Measurements from ENCODE around the gene RAB9A. TPM values are rescaled to one million over a fixed set of nuclear protein-coding genes. Genes with fewer than 3 reads are reported as not detected.

Gene RAB9A
- total RNA-seq, 2 experiments from 2014 or later, result 10.6 to 11.2 TPM

- Mint-ChIP-seq H3K36me3 (ENCODE audit: low read depth) (peaks cover 3% of the 10 kb centered on the region), H3K4me1 (ENCODE audit: low read depth) (peaks cover 22% of the 10 kb centered on the region), H3K27ac (peak within 1 kb of the TSS; percentile 94), H3K4me3 (peak within 1 kb of the TSS; percentile 83), H3K9me3 (ENCODE audit: insufficient read depth) (no peaks in the 10 kb centered on the region), H3K27me3 (ENCODE audit: low read depth) (no peaks in the 10 kb centered on the region)
- CTCF ChIA-PET, result interaction anchor here (1.0 kb wide), 2 partner anchors 96 to 376 kb away, joined by 3 to 4 read pairs; no protein-coding TSS in a partner anchor
- POLR2A ChIA-PET, result interaction anchor here (0.6 to 1.4 kb wide), 6 partner anchors 34 to 371 kb away, joined by 3 to 9 read pairs (median 3); partner anchors contain the start of genes OFD1, RAB9A and TRAPPC2
- ATAC-seq, result peak; percentile 99
- DNase-seq, result peak; percentile 95
Observed at GRCh38 chrX:13652850-13653693, 35.9 kb upstream of the RAB9A start, which contains the start of gene TCEANC. TCEANC (plus strand) TSS chrX:13653141; CDS start chrX:13662509, 9,368 bp downstream.

- ChIA-PET CTCF (interaction anchor here (1.0 kb wide), 1 partner anchor 95 kb away, joined by 4 read pairs; no protein-coding TSS in a partner anchor), POLR2A (interaction anchor here (0.7 to 1.4 kb wide), 2 partner anchors 33 to 81 kb away, joined by 3 to 9 read pairs; partner anchors contain the start of genes OFD1 and TRAPPC2)
- Mint-ChIP-seq H3K27me3 (ENCODE audit: low read depth) (no peaks in the 10 kb centered on the region), H3K4me1 (ENCODE audit: low read depth) (peaks cover 29% of the 10 kb centered on the region), H3K36me3 (ENCODE audit: low read depth) (peaks cover 3% of the 10 kb centered on the region), H3K4me3 (peak overlapping the region; percentile 83), H3K9me3 (ENCODE audit: insufficient read depth) (no peaks in the 10 kb centered on the region), H3K27ac (peak overlapping the region; percentile 63)
- ATAC-seq (no peak), DNase-seq (no peak)
Observed at GRCh38 chrX:13654116-13654515, 34.8 kb upstream of the RAB9A start.

GRCh38 chrX:13655674-13656073 is 33.3 kb upstream of the RAB9A start:
- Mint-ChIP-seq H3K36me3 (ENCODE audit: low read depth) (peaks cover 8% of the 10 kb centered on the region), H3K27me3 (ENCODE audit: low read depth) (no peaks in the 10 kb centered on the region), H3K9me3 (ENCODE audit: insufficient read depth) (no peaks in the 10 kb centered on the region), H3K27ac (no peak overlapping the region), H3K4me1 (ENCODE audit: low read depth) (peaks cover 30% of the 10 kb centered on the region), H3K4me3 (no peak overlapping the region)
- DNase-seq, result no peak
- ATAC-seq, result no peak
- ChIA-PET CTCF (interaction anchor here (1.3 kb wide), 1 partner anchor 33 kb away, joined by 3 read pairs; no protein-coding TSS in a partner anchor), POLR2A (interaction anchor here (0.9 kb wide), 1 partner anchor 374 kb away, joined by 3 read pairs; the partner anchor contains the start of gene GEMIN8)

GRCh38 chrX:13658602-13659001 is 30.3 kb upstream of the RAB9A start:
- Mint-ChIP-seq H3K27me3 (ENCODE audit: low read depth) (no peaks in the 10 kb centered on the region), H3K27ac (no peak overlapping the region), H3K4me3 (no peak overlapping the region), H3K9me3 (ENCODE audit: insufficient read depth) (no peaks in the 10 kb centered on the region), H3K36me3 (ENCODE audit: low read depth) (peaks cover 15% of the 10 kb centered on the region), H3K4me1 (ENCODE audit: low read depth) (peaks cover 25% of the 10 kb centered on the region)
- ChIA-PET CTCF (interaction anchor here (0.7 to 1.5 kb wide), 5 partner anchors 11 to 375 kb away, joined by 3 to 5 read pairs (median 4); no protein-coding TSS in a partner anchor), POLR2A (no interaction called here)
- ATAC-seq (peak; percentile 51), DNase-seq (peak; percentile 40)

GRCh38 chrX:13659063-13659462 is 29.9 kb upstream of the RAB9A start:
- Mint-ChIP-seq H3K27ac (no peak overlapping the region), H3K9me3 (ENCODE audit: insufficient read depth) (no peaks in the 10 kb centered on the region), H3K27me3 (ENCODE audit: low read depth) (no peaks in the 10 kb centered on the region), H3K4me1 (ENCODE audit: low read depth) (peaks cover 25% of the 10 kb centered on the region), H3K4me3 (no peak overlapping the region), H3K36me3 (ENCODE audit: low read depth) (peaks cover 17% of the 10 kb centered on the region)
- no peak for DNase-seq
- no peak for ATAC-seq
- POLR2A ChIA-PET, result no interaction called here
- CTCF ChIA-PET, result interaction anchor here (0.7 to 1.5 kb wide), 4 partner anchors 10 to 373 kb away, joined by 3 to 5 read pairs (median 4); no protein-coding TSS in a partner anchor

- Mint-ChIP-seq H3K9me3 (ENCODE audit: insufficient read depth) (no peaks in the 10 kb centered on the region), H3K27me3 (ENCODE audit: low read depth) (no peaks in the 10 kb centered on the region), H3K36me3 (ENCODE audit: low read depth) (peaks cover 17% of the 10 kb centered on the region), H3K4me3 (no peak overlapping the region), H3K4me1 (ENCODE audit: low read depth) (peaks cover 11% of the 10 kb centered on the region), H3K27ac (no peak overlapping the region)
- CTCF ChIA-PET, result interaction anchor here (1.0 to 1.5 kb wide), 5 partner anchors 16 to 155 kb away, joined by 3 to 4 read pairs (median 3); partner anchors contain the start of genes OFD1 and TRAPPC2
- DNase-seq (no peak), ATAC-seq (no peak)
- POLR2A ChIA-PET, result interaction anchor here (0.7 to 0.8 kb wide), 2 partner anchors 8 to 36 kb away, joined by 3 read pairs; no protein-coding TSS in a partner anchor
Observed at GRCh38 chrX:13661735-13662288, 27.1 kb upstream of the RAB9A start.

GRCh38 chrX:13662355-13662791 is 26.6 kb upstream of the RAB9A start:
- no peaks in the 10 kb centered on the region for H3K27me3 Mint-ChIP-seq (ENCODE audit: low read depth)
- peaks cover 11% of the 10 kb centered on the region for H3K4me1 Mint-ChIP-seq (ENCODE audit: low read depth)
- no peak overlapping the region for H3K4me3 Mint-ChIP-seq
- ATAC-seq (no peak), DNase-seq (no peak)
- POLR2A ChIA-PET, result interaction anchor here (0.7 to 0.8 kb wide), 2 partner anchors 7 to 36 kb away, joined by 3 read pairs; no protein-coding TSS in a partner anchor
- CTCF ChIA-PET, result interaction anchor here (1.0 to 1.5 kb wide), 5 partner anchors 16 to 155 kb away, joined by 3 to 4 read pairs (median 3); partner anchors contain the start of genes OFD1 and TRAPPC2
- no peaks in the 10 kb centered on the region for H3K9me3 Mint-ChIP-seq (ENCODE audit: insufficient read depth)
- H3K27ac Mint-ChIP-seq, result no peak overlapping the region
- H3K36me3 Mint-ChIP-seq (ENCODE audit: low read depth), result peaks cover 16% of the 10 kb centered on the region

GRCh38 chrX:13664020-13664419 is 24.9 kb upstream of the RAB9A start:
- no peaks in the 10 kb centered on the region for H3K27me3 Mint-ChIP-seq (ENCODE audit: low read depth)
- no peak overlapping the region for H3K4me3 Mint-ChIP-seq
- H3K9me3 Mint-ChIP-seq (ENCODE audit: insufficient read depth), result no peaks in the 10 kb centered on the region
- peaks cover 16% of the 10 kb centered on the region for H3K36me3 Mint-ChIP-seq (ENCODE audit: low read depth)
- H3K4me1 Mint-ChIP-seq (ENCODE audit: low read depth), result peaks cover 2% of the 10 kb centered on the region
- DNase-seq (no peak), ATAC-seq (no peak)
- no peak overlapping the region for H3K27ac Mint-ChIP-seq
- POLR2A ChIA-PET, result no interaction called here
- CTCF ChIA-PET, result no interaction called here

- Mint-ChIP-seq H3K36me3 (ENCODE audit: low read depth) (peaks cover 16% of the 10 kb centered on the region), H3K27me3 (ENCODE audit: low read depth) (no peaks in the 10 kb centered on the region), H3K4me3 (no peak overlapping the region), H3K27ac (no peak overlapping the region), H3K9me3 (ENCODE audit: insufficient read depth) (no peaks in the 10 kb centered on the region), H3K4me1 (ENCODE audit: low read depth) (peaks cover 6% of the 10 kb centered on the region)
- ChIA-PET POLR2A (interaction anchor here (0.5 kb wide), 1 partner anchor 46 kb away, joined by 3 read pairs; no protein-coding TSS in a partner anchor), CTCF (no interaction called here)
- ATAC-seq, result no peak
- DNase-seq, result no peak
Observed at GRCh38 chrX:13666836-13667235, 22.1 kb upstream of the RAB9A start.

GRCh38 chrX:13667919-13668318 is 21.0 kb upstream of the RAB9A start:
- CTCF ChIA-PET, result no interaction called here
- peaks cover 13% of the 10 kb centered on the region for H3K36me3 Mint-ChIP-seq (ENCODE audit: low read depth)
- H3K4me3 Mint-ChIP-seq, result no peak overlapping the region
- H3K9me3 Mint-ChIP-seq (ENCODE audit: insufficient read depth), result no peaks in the 10 kb centered on the region
- POLR2A ChIA-PET, result no interaction called here
- DNase-seq (no peak), ATAC-seq (no peak)
- H3K4me1 Mint-ChIP-seq (ENCODE audit: low read depth), result peaks cover 6% of the 10 kb centered on the region
- no peaks in the 10 kb centered on the region for H3K27me3 Mint-ChIP-seq (ENCODE audit: low read depth)
- no peak overlapping the region for H3K27ac Mint-ChIP-seq

- no peaks in the 10 kb centered on the region for H3K27me3 Mint-ChIP-seq (ENCODE audit: low read depth)
- ATAC-seq, result peak; percentile 49
- no peaks in the 10 kb centered on the region for H3K9me3 Mint-ChIP-seq (ENCODE audit: insufficient read depth)
- ChIA-PET CTCF (interaction anchor here (0.8 to 1.4 kb wide), 5 partner anchors 10 to 363 kb away, joined by 3 to 6 read pairs (median 4); partner anchors contain the start of genes OFD1, RAB9A and TRAPPC2), POLR2A (interaction anchor here (1.1 to 2.1 kb wide), 3 partner anchors 7 to 66 kb away, joined by 3 to 7 read pairs (median 4); partner anchors contain the start of genes OFD1, RAB9A and TRAPPC2)
- peak; percentile 29 for DNase-seq
- H3K27ac Mint-ChIP-seq, result peak overlapping the region; percentile 72
- H3K36me3 Mint-ChIP-seq (ENCODE audit: low read depth), result peaks cover 5% of the 10 kb centered on the region
- peaks cover 6% of the 10 kb centered on the region for H3K4me1 Mint-ChIP-seq (ENCODE audit: low read depth)
- peak overlapping the region; percentile 15 for H3K4me3 Mint-ChIP-seq
Observed at GRCh38 chrX:13669246-13669737, 19.6 kb upstream of the RAB9A start.

All from activated CD8-positive, alpha-beta T cell treated with anti-CD3 and anti-CD28 coated beads, Interleukin-2, amount 10 ng/mL, durations not matched to agents 7 days and 5 days (primary cell).